HepG2 (cell line): ENCODE results near the gene WHAMM.

Experiments
- CBX5 ChIP-seq: sonication (generic); formaldehyde crosslinking; IDR thresholded peaks from 2 replicates; pipeline ENCODE4 v1.4.0; 2020; ENCODE audit warnings: missing genetic modification reagents, borderline replicate concordance
- CHD4 ChIP-seq: fragments of 200-600 bp; sonication (generic); IDR thresholded peaks from 2 replicates; pipeline ENCODE4 v1.7.0; 2017; ENCODE audit warnings: mild to moderate bottlenecking, low read length, borderline replicate concordance
- KAT7 ChIP-seq: IDR thresholded peaks from 2 replicates; pipeline ENCODE4 v1.6.1; 2018; ENCODE audit warnings: borderline replicate concordance, missing compliant biosample characterization
- KLF15 ChIP-seq: sonication (generic); formaldehyde crosslinking; IDR thresholded peaks from 2 replicates; pipeline ENCODE4 v1.8.1; 2023; ENCODE audit warnings: borderline replicate concordance, mild to moderate bottlenecking, inconsistent platforms, missing genetic modification reagents, mixed read lengths
- NCOA2 ChIP-seq: sonication (generic); formaldehyde crosslinking; IDR thresholded peaks from 2 replicates; pipeline ENCODE4 v1.8.0; 2022; ENCODE audit warnings: inconsistent platforms
- NFE2 ChIP-seq: sonication (generic); formaldehyde crosslinking; IDR thresholded peaks from 2 replicates; pipeline ENCODE4 v1.4.0; 2020; ENCODE audit warnings: missing genetic modification reagents
- POLR2A ChIP-seq, 2 experiments: IDR thresholded peaks; 2 replicates each; pipeline ENCODE4 v1.6.1; 2011; ENCODE audit warnings: low read depth in 2 of 2, low read length in 2 of 2, mild to moderate bottlenecking in 1 of 2, moderate library complexity in 1 of 2; ENCODE audit not compliant: insufficient read depth in 1 of 2
- RORA ChIP-seq: sonication (generic); formaldehyde crosslinking; IDR thresholded peaks from 2 replicates; pipeline ENCODE4 v1.5.0; 2020; ENCODE audit warnings: mild to moderate bottlenecking, missing genetic modification reagents, moderate library complexity
- SIN3A ChIP-seq: IDR thresholded peaks from 2 replicates; pipeline ENCODE4 v1.6.1; 2011; ENCODE audit warnings: low read depth, mild to moderate bottlenecking, control low read depth, low read length, borderline replicate concordance
- ZNF614 ChIP-seq: IDR thresholded peaks from 2 replicates; pipeline ENCODE4 v1.6.1; 2018; ENCODE audit warnings: missing biosample characterization, missing genetic modification reagents, inconsistent platforms, borderline replicate concordance
- ZNF776 ChIP-seq: sonication (generic); formaldehyde crosslinking; IDR thresholded peaks from 2 replicates; pipeline ENCODE4 v1.4.0; 2020; ENCODE audit warnings: mild to moderate bottlenecking, missing genetic modification reagents
- TF ChIP-seq, protein P1 (sequence below): sonication (generic); formaldehyde crosslinking; IDR thresholded peaks from 2 replicates; pipeline ENCODE4 v1.4.0; 2020; ENCODE audit warnings: mild to moderate bottlenecking, missing genetic modification reagents
- TF ChIP-seq, protein P2 (sequence below): sonication (generic); formaldehyde crosslinking; IDR thresholded peaks from 2 replicates; pipeline ENCODE4 v1.4.0; 2020; ENCODE audit warnings: mild to moderate bottlenecking, missing genetic modification reagents
- TF ChIP-seq, protein P3 (sequence below): sonication (generic); formaldehyde crosslinking; IDR thresholded peaks from 2 replicates; pipeline ENCODE4 v1.5.0; 2020; ENCODE audit warnings: mild to moderate bottlenecking, missing genetic modification reagents, moderate library complexity

DNA sequence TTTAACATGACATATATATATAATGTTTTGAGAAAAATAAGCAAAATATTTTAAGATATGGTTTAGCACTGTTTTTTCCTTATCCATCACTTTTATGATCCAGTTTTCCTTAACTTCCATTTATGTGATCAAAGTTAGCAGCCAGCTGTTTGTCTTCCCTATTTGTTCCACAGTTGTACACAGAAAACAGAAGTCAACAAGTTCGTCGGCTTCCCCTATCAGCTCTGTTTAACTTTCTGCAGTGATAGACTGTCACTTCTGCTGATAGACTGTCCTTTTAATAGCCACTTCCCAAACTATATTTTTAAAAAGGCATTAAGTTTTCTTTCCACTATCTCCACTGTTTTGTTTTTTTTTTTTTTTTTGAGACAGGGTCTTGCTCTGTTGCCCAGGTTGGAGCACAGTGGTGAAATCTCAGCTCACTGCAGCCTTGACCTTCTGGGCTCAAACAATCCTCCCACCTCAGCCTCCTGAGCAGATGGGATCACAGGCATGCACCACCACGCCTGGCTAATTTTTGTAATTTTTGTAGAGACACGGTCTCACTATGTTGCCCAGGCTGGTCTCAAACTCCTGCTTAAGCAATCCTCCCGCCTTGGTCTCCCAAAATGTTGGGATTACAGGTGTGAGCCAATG lies 10.8 kb upstream of the WHAMM start:
- TF ChIP-seq SIN3A (no peak), ZNF776 (CRISPR knock-in tag) (no peak), KAT7 (CRISPR knock-in tag) (no peak), NFE2 (no peak), NCOA2 (CRISPR knock-in tag) (no peak), CHD4 (no peak), KLF15 (CRISPR knock-in tag) (no peak), RORA (CRISPR knock-in tag) (no peak), ZNF614 (no peak), CBX5 (no peak), POLR2A (IDR thresholded peaks at IDR 0.05; ENCODE audit: insufficient read depth in 1 of 2, low read depth in 2 of 2, low read length in 2 of 2) (no peak)
- TF ChIP-seq, protein P1, sequence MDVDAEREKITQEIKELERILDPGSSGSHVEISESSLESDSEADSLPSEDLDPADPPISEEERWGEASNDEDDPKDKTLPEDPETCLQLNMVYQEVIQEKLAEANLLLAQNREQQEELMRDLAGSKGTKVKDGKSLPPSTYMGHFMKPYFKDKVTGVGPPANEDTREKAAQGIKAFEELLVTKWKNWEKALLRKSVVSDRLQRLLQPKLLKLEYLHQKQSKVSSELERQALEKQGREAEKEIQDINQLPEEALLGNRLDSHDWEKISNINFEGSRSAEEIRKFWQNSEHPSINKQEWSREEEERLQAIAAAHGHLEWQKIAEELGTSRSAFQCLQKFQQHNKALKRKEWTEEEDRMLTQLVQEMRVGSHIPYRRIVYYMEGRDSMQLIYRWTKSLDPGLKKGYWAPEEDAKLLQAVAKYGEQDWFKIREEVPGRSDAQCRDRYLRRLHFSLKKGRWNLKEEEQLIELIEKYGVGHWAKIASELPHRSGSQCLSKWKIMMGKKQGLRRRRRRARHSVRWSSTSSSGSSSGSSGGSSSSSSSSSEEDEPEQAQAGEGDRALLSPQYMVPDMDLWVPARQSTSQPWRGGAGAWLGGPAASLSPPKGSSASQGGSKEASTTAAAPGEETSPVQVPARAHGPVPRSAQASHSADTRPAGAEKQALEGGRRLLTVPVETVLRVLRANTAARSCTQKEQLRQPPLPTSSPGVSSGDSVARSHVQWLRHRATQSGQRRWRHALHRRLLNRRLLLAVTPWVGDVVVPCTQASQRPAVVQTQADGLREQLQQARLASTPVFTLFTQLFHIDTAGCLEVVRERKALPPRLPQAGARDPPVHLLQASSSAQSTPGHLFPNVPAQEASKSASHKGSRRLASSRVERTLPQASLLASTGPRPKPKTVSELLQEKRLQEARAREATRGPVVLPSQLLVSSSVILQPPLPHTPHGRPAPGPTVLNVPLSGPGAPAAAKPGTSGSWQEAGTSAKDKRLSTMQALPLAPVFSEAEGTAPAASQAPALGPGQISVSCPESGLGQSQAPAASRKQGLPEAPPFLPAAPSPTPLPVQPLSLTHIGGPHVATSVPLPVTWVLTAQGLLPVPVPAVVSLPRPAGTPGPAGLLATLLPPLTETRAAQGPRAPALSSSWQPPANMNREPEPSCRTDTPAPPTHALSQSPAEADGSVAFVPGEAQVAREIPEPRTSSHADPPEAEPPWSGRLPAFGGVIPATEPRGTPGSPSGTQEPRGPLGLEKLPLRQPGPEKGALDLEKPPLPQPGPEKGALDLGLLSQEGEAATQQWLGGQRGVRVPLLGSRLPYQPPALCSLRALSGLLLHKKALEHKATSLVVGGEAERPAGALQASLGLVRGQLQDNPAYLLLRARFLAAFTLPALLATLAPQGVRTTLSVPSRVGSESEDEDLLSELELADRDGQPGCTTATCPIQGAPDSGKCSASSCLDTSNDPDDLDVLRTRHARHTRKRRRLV (CRISPR knock-in tag), result no peak
- TF ChIP-seq, protein P2, sequence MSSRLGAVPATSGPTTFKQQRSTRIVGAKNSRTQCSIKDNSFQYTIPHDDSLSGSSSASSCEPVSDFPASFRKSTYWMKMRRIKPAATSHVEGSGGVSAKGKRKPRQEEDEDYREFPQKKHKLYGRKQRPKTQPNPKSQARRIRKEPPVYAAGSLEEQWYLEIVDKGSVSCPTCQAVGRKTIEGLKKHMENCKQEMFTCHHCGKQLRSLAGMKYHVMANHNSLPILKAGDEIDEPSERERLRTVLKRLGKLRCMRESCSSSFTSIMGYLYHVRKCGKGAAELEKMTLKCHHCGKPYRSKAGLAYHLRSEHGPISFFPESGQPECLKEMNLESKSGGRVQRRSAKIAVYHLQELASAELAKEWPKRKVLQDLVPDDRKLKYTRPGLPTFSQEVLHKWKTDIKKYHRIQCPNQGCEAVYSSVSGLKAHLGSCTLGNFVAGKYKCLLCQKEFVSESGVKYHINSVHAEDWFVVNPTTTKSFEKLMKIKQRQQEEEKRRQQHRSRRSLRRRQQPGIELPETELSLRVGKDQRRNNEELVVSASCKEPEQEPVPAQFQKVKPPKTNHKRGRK, result no peak
- TF ChIP-seq, protein P3, sequence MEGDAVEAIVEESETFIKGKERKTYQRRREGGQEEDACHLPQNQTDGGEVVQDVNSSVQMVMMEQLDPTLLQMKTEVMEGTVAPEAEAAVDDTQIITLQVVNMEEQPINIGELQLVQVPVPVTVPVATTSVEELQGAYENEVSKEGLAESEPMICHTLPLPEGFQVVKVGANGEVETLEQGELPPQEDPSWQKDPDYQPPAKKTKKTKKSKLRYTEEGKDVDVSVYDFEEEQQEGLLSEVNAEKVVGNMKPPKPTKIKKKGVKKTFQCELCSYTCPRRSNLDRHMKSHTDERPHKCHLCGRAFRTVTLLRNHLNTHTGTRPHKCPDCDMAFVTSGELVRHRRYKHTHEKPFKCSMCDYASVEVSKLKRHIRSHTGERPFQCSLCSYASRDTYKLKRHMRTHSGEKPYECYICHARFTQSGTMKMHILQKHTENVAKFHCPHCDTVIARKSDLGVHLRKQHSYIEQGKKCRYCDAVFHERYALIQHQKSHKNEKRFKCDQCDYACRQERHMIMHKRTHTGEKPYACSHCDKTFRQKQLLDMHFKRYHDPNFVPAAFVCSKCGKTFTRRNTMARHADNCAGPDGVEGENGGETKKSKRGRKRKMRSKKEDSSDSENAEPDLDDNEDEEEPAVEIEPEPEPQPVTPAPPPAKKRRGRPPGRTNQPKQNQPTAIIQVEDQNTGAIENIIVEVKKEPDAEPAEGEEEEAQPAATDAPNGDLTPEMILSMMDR (CRISPR knock-in tag), result no peak
